Activated naive CD4-positive, alpha-beta T cell treated with anti-CD3 and anti-CD28 coated beads for 36 hours (primary cell): ENCODE results near the gene WDR59. TPM values are rescaled to one million over a fixed set of nuclear protein-coding genes. Genes with fewer than 3 reads are reported as not detected.
A peak's percentile ranks its signal among the peaks of the same experiment; 100 is the strongest.

ENCODE experiments used
- CTCF ChIA-PET: fragments of 350-600 bp; sonication (Branson Sonifier 250); formaldehyde crosslinking; loops from one replicate; lab custom pipeline; 2021; ENCODE audit warnings: antibody characterized with exemption; lab: Charles Lee
- DNase-seq: peaks from one replicate; pipeline ENCODE4 v3.0.0-alpha.2; 2020
- H3K27ac Mint-ChIP-seq: one replicate; pipeline ENCODE4 v1.8.0; 2021; ENCODE audit warnings: mild to moderate bottlenecking, mixed read lengths
- H3K27me3 Mint-ChIP-seq: one replicate; pipeline ENCODE4 v1.8.0; 2021; ENCODE audit warnings: low read depth, mixed read lengths
- H3K36me3 Mint-ChIP-seq: one replicate; pipeline ENCODE4 v1.8.0; 2021; ENCODE audit warnings: low read depth, mixed read lengths
- H3K4me1 Mint-ChIP-seq: one replicate; pipeline ENCODE4 v1.8.0; 2021; ENCODE audit warnings: low read depth, mixed read lengths
- H3K4me3 Mint-ChIP-seq: one replicate; pipeline ENCODE4 v1.8.0; 2021; ENCODE audit warnings: mild to moderate bottlenecking, moderate library complexity, mixed read lengths
- H3K9me3 Mint-ChIP-seq: one replicate; pipeline ENCODE4 v1.8.0; 2021; ENCODE audit warnings: mixed read lengths
- intact Hi-C: fragments of 100-400 bp; cut with micrococcal nuclease; formaldehyde crosslinking; loops from one replicate; pipeline ENCODE4 v1.15.1; 2023
- total RNA-seq, 2 experiments: library from RNA; stranded (reverse); gene quantifications; one replicate each; pipeline ENCODE4 v1.2.3, GENCODE V29; 2021

The WDR59 gene
- total RNA-seq, 2 experiments from 2014 or later: 47.8 to 55.6 TPM

- peaks cover 31% of the 10 kb centered on the region for H3K36me3 Mint-ChIP-seq
- H3K27ac Mint-ChIP-seq: no peak overlapping the region
- H3K9me3 Mint-ChIP-seq: no peaks in the 10 kb centered on the region
- no peaks in the 10 kb centered on the region for H3K4me1 Mint-ChIP-seq
- CTCF ChIA-PET: interaction anchor here (1.8 kb wide), 1 partner anchor 218 kb away, joined by 5 read pairs; no protein-coding TSS in a partner anchor
- no peak overlapping the region for H3K4me3 Mint-ChIP-seq
- intact Hi-C loops: no loop called here
- H3K27me3 Mint-ChIP-seq: no peaks in the 10 kb centered on the region
- no peak for DNase-seq
Observed at GRCh38 chr16:74893541-74893940, 91.4 kb downstream of the WDR59 start.

DNA sequence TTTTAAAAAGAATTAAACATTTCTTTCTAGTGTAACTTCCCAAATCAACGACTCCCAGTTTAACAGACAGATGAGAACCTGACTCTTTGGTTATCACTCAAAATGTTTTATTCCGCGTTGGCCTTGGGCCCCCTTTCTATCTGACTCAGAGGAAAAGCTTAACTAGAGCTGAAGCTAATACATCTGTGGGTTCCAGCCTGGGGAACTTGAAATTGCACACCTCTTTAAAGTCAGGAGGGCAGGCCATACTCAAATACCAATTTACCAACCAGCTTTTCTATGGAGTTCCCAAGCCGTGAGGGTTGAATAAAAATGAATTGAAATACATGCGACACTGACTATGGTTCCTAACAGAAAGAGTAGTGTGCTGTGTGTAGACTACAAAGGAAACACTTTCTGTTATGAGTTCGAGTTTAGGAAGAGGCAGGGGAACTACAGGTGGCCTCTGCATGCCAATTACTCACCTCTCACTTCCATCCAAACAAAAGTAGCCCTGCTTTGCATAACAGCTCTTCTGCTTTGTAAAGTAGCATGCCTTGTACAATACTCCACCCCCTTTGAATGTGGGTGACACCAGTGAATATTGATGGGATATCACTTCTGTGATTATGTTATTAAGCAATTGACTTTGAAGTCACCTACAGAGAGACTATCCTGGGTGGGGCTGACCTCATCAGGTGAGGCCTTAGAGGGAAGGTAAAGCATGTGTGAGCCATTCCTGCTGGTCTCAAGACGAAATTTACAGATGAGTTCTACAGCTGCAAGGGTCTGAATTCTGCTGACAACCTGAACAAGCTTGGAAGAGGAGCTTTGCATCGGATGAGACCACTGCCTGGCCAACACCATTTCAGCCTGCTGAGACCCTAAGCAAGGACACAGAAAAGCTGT lies 92.1 kb downstream of the WDR59 start:
- Mint-ChIP-seq H3K27ac (no peak overlapping the region), H3K9me3 (no peaks in the 10 kb centered on the region), H3K4me1 (no peaks in the 10 kb centered on the region), H3K36me3 (peaks cover 33% of the 10 kb centered on the region), H3K4me3 (no peak overlapping the region), H3K27me3 (no peaks in the 10 kb centered on the region)
- CTCF ChIA-PET: interaction anchor here (1.8 kb wide), 1 partner anchor 218 kb away, joined by 5 read pairs; no protein-coding TSS in a partner anchor
- no peak for DNase-seq
- intact Hi-C loops: no loop called here

- intact Hi-C loops: no loop called here
- Mint-ChIP-seq H3K36me3 (peaks cover 52% of the 10 kb centered on the region), H3K4me3 (no peak overlapping the region), H3K27me3 (no peaks in the 10 kb centered on the region), H3K27ac (no peak overlapping the region), H3K4me1 (no peaks in the 10 kb centered on the region), H3K9me3 (no peaks in the 10 kb centered on the region)
- CTCF ChIA-PET: interaction anchor here (0.6 kb wide), 1 partner anchor 27 kb away, joined by 3 read pairs; no protein-coding TSS in a partner anchor
- no peak for DNase-seq
Observed at GRCh38 chr16:74888888-74889287, 96.0 kb downstream of the WDR59 start.

GRCh38 chr16:74888232-74888862 lies 96.6 kb downstream of the WDR59 start:
- H3K4me3 Mint-ChIP-seq: no peak overlapping the region
- intact Hi-C loops: no loop called here
- CTCF ChIA-PET: interaction anchor here (0.6 to 1.9 kb wide), 3 partner anchors 26 to 29 kb away, joined by 3 to 5 read pairs (median 4); no protein-coding TSS in a partner anchor
- no peak overlapping the region for H3K27ac Mint-ChIP-seq
- no peaks in the 10 kb centered on the region for H3K27me3 Mint-ChIP-seq
- DNase-seq: no peak
- H3K36me3 Mint-ChIP-seq: peaks cover 52% of the 10 kb centered on the region
- H3K4me1 Mint-ChIP-seq: no peaks in the 10 kb centered on the region
- H3K9me3 Mint-ChIP-seq: no peaks in the 10 kb centered on the region

DNA sequence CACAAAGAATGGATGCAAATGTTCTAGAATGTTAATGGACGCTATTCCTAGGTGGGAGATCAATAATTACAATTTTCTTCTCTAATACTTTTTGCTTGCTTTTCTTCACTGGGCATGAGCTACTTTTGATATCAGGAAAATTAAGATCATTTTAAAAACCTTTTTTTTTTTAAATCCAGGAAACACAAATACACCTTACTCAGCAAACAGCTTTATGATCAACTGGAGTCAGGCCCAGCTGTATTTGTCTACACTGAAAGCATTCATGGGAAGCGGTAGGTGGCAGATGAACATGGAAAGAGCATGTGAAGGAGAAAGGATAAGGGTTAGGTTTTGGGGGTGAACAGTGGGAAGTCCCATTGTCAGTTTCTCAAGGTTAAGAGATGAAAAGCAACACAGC lies 97.8 kb downstream of the WDR59 start:
- Mint-ChIP-seq H3K4me3 (no peak overlapping the region), H3K27ac (no peak overlapping the region), H3K27me3 (no peaks in the 10 kb centered on the region), H3K36me3 (peaks cover 49% of the 10 kb centered on the region), H3K9me3 (no peaks in the 10 kb centered on the region), H3K4me1 (no peaks in the 10 kb centered on the region)
- CTCF ChIA-PET: interaction anchor here (1.9 kb wide), 1 partner anchor 24 kb away, joined by 5 read pairs; no protein-coding TSS in a partner anchor
- DNase-seq: no peak
- intact Hi-C loops: no loop called here

- Mint-ChIP-seq H3K9me3 (no peaks in the 10 kb centered on the region), H3K27me3 (no peaks in the 10 kb centered on the region), H3K4me1 (peaks cover 8% of the 10 kb centered on the region), H3K4me3 (no peak overlapping the region), H3K27ac (no peak overlapping the region), H3K36me3 (peaks cover 16% of the 10 kb centered on the region)
- no peak for DNase-seq
- intact Hi-C loops: no loop called here
- CTCF ChIA-PET: no interaction called here
Observed at GRCh38 chr16:74877706-74878105, 107.2 kb downstream of the WDR59 start.

GRCh38 chr16:74874912-74875546 lies 109.9 kb downstream of the WDR59 start:
- CTCF ChIA-PET: no interaction called here
- intact Hi-C loops: no loop called here
- Mint-ChIP-seq H3K4me3 (no peak overlapping the region), H3K36me3 (peaks cover 17% of the 10 kb centered on the region), H3K27me3 (no peaks in the 10 kb centered on the region), H3K9me3 (no peaks in the 10 kb centered on the region), H3K27ac (peak overlapping the region; percentile 57), H3K4me1 (peaks cover 8% of the 10 kb centered on the region)
- DNase-seq: no peak

GRCh38 chr16:74874123-74874522 lies 110.8 kb downstream of the WDR59 start:
- DNase-seq: no peak
- no peaks in the 10 kb centered on the region for H3K9me3 Mint-ChIP-seq
- peaks cover 12% of the 10 kb centered on the region for H3K4me1 Mint-ChIP-seq
- H3K27ac Mint-ChIP-seq: peak overlapping the region; percentile 72
- H3K36me3 Mint-ChIP-seq: peaks cover 19% of the 10 kb centered on the region
- CTCF ChIA-PET: interaction anchor here (4.3 kb wide), 1 partner anchor 12 kb away, joined by 25 read pairs; no protein-coding TSS in a partner anchor
- H3K4me3 Mint-ChIP-seq: no peak overlapping the region
- H3K27me3 Mint-ChIP-seq: no peaks in the 10 kb centered on the region
- intact Hi-C loops: no loop called here

DNA sequence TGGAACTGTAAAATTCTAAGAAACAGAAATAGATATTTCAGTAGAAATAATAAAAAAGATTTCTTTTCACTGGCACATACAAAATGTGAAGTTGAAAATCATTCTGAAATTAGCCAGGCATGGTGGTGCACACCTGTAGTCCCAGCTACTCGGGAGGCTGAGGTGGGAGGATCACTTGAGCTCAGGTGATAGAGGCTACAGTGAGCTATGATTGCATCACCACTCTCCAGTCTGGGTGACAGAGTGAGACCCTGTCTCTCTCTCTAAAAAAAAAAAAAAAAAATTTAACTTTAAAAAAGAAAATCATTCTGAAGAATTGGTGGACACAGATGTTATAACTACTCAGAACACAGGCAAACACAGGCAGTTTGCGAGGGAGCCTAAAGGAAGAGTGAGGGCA lies 112.6 kb downstream of the WDR59 start:
- Mint-ChIP-seq H3K27ac (no peak overlapping the region), H3K4me1 (peaks cover 30% of the 10 kb centered on the region), H3K9me3 (no peaks in the 10 kb centered on the region), H3K4me3 (no peak overlapping the region), H3K36me3 (peaks cover 19% of the 10 kb centered on the region), H3K27me3 (no peaks in the 10 kb centered on the region)
- intact Hi-C loops: no loop called here
- no peak for DNase-seq
- CTCF ChIA-PET: interaction anchor here (4.3 kb wide), 1 partner anchor 10 kb away, joined by 25 read pairs; no protein-coding TSS in a partner anchor

DNA sequence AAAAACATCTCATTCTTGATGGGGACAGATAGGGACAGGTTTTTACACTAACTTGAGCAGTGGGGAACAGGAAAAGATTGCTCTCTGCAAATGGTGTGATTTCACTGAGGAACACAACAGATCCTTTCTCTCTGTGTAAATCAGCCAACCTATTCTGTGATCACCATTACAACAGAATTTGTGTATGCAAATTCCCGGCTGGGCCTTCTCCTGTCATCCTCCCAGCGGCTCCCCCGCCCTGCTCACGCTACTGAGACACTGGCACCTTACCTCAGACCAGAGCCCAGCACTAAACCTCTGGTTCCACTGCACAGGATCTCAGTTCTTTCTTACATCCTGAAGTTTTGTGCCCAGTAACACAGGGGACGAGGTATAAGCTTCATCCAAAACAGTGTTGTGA lies 113.3 kb downstream of the WDR59 start:
- Mint-ChIP-seq H3K9me3 (no peaks in the 10 kb centered on the region), H3K4me3 (no peak overlapping the region), H3K36me3 (peaks cover 19% of the 10 kb centered on the region), H3K27ac (no peak overlapping the region), H3K27me3 (no peaks in the 10 kb centered on the region), H3K4me1 (peaks cover 30% of the 10 kb centered on the region)
- intact Hi-C loops: no loop called here
- CTCF ChIA-PET: interaction anchor here (4.3 kb wide), 1 partner anchor 9 kb away, joined by 25 read pairs; no protein-coding TSS in a partner anchor
- DNase-seq: no peak

DNA sequence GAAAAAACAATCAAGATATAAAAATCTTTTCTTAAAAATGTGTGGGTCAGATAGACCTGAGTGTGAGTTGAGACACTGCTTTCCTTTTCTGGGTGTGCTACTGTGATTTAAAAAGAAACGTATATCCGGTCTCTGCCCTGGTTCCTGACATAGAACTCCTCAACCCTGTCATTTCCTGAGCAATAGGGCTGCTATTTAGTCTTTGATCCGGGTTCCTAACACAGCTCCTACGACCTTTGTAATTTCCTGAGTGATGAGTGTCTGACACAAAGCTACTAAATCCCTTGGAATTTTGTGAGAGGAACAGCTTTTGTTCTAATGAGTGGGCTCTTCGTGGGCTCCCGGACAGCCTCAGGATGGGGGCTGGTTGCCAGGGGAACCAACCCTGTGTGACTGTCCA lies 116.4 kb downstream of the WDR59 start:
- H3K27ac Mint-ChIP-seq: peak overlapping the region; percentile 88
- intact Hi-C loops: loop anchor here (1.0 to 10.0 kb wide), 6 partner anchors 96 to 574 kb away; partner anchors contain the start of genes FA2H, MLKL, PSMD7 and WDR59
- no peaks in the 10 kb centered on the region for H3K27me3 Mint-ChIP-seq
- peaks cover 25% of the 10 kb centered on the region for H3K4me1 Mint-ChIP-seq
- CTCF ChIA-PET: interaction anchor here (0.6 to 1.3 kb wide), 2 partner anchors 104 to 158 kb away, joined by 3 read pairs; no protein-coding TSS in a partner anchor
- peak overlapping the region; percentile 25 for H3K4me3 Mint-ChIP-seq
- DNase-seq: peak; percentile 24
- peaks cover 11% of the 10 kb centered on the region for H3K36me3 Mint-ChIP-seq
- no peaks in the 10 kb centered on the region for H3K9me3 Mint-ChIP-seq

DNA sequence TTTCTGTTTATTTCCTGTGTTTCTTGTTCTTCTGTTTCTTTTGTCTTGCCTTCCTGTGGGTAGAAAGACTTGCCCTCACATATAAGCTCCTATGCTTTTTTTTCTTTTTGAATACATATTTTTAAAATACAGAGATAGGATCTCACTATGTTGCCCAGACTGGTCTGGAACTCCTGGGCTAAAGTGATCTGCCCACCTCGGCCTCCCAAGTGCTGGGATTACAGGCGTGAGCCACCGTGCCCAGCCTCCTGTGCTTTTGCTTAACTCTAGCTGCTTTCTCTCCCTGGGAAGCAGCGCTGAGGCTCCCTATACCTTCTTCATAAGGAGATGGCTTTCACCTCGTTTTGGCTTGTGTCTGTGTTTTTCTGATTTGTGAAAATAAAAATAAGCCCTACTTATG lies 116.9 kb downstream of the WDR59 start:
- Mint-ChIP-seq H3K27me3 (no peaks in the 10 kb centered on the region), H3K9me3 (no peaks in the 10 kb centered on the region), H3K27ac (peak overlapping the region; percentile 88), H3K4me1 (peaks cover 25% of the 10 kb centered on the region), H3K4me3 (no peak overlapping the region), H3K36me3 (peaks cover 8% of the 10 kb centered on the region)
- intact Hi-C loops: loop anchor here (1.0 to 10.0 kb wide), 6 partner anchors 96 to 573 kb away; partner anchors contain the start of genes FA2H, MLKL, PSMD7 and WDR59
- CTCF ChIA-PET: interaction anchor here (0.6 to 1.3 kb wide), 2 partner anchors 103 to 158 kb away, joined by 3 read pairs; no protein-coding TSS in a partner anchor
- DNase-seq: no peak
